NCI-H1105 (cell line): ENCODE measurements around the gene PPFIA2.

ENCODE experiments used
- DNase-seq: peaks from one replicate; lab custom pipeline; 2025; lab: John Stamatoyannopoulos, UW

Gene PPFIA2

DNA sequence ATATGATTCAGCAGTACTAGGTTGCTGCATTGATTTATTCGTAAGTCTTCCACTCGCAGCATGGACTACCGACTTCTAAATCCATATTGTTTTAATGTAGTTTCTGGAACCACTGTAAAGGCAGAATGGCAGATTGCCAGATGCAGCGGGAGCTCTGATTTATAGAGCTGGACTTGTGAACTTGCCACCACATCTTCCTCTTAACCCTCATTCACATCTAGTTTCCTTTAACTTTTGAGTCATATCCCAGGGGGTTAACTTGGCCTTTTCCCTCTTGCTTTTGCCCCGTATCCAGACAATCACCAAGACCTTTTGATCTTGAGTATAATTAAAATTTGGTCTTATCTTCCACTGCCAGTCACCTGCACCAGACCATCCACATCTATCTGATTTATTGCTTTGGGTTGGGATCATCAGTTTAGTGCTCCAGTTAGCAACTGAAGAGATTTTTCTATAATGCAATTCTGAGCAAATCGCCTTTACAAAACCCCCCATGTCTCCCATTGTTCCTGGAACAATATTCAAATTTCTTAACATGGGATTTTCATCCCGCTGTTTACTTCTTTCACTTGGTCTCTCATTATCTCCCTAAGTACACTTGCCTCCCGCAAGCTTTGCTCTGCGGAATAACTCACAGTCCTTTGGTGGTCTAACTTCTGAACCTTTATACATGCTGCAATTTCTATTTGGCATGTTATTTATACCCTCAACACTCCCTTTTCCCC lies 550.8 kb downstream of the PPFIA2 start:
- no peak for DNase-seq
